SHP77 (cell line): ENCODE measurements around the gene MAP9.
"Not testable (repeated sequence)": the region's sequence is repeated elsewhere in the genome, so short reads cannot be mapped to it uniquely, and the experiment has no call there.

Source experiments
- DNase-seq, 2 experiments: peaks; one replicate each; lab custom pipeline; 2025; lab: John Stamatoyannopoulos, UW

The MAP9 gene

GRCh38 chr4:155342142-155342541, 34.6 kb downstream of the MAP9 start:
- DNase-seq: no peak

- DNase-seq: no peak
Measured at GRCh38 chr4:155339999-155340398, 36.8 kb downstream of the MAP9 start.

GRCh38 chr4:155339588-155339987, 37.2 kb downstream of the MAP9 start:
- DNase-seq: no peak

GRCh38 chr4:155338196-155338595, 38.6 kb downstream of the MAP9 start:
- DNase-seq: no peak

GRCh38 chr4:155336242-155336641, 40.5 kb downstream of the MAP9 start:
- DNase-seq: no peak

GRCh38 chr4:155331478-155331877, 45.3 kb downstream of the MAP9 start:
- no peak for DNase-seq

GRCh38 chr4:155322782-155323181, 54.0 kb downstream of the MAP9 start:
- no peak for DNase-seq

- DNase-seq: no peak
Measured at GRCh38 chr4:155321006-155321405, 55.8 kb downstream of the MAP9 start.

GRCh38 chr4:155319516-155319915, 57.2 kb downstream of the MAP9 start:
- DNase-seq: no peak

GRCh38 chr4:155312027-155312426, 64.7 kb downstream of the MAP9 start:
- DNase-seq: not testable (repeated sequence)

- DNase-seq: no peak
Measured at GRCh38 chr4:155307731-155308277, 69.0 kb downstream of the MAP9 start.

GRCh38 chr4:155305619-155306018, 71.1 kb downstream of the MAP9 start:
- no peak for DNase-seq

- DNase-seq: no peak
Measured at GRCh38 chr4:155304375-155304774, 72.4 kb downstream of the MAP9 start.

GRCh38 chr4:155299103-155299502, 77.7 kb downstream of the MAP9 start:
- DNase-seq: no peak
